ENCODE data around the gene APP.
"Not testable (repeated sequence)": the region's sequence is repeated elsewhere in the genome, so short reads cannot be mapped to it uniquely, and the experiment has no call there.

DNA sequence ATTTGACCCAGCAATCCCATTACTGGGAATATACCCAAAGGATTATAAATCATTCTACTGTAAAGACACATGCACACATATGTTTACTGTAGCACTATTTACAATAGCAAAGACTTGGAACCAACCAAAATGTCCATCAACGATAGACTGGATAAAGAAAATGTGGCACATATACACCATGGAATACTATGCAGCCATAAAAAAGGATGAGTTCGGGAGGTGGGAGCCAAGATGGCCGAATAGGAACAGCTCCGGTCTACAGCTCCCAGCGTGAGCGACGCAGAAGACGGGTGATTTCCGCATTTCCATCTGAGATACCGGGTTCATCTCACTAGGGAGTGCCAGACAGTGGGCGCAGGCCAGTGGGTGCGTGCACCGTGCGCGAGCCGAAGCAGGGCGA is 252.4 kb downstream of the APP start:
- TF ChIP-seq, protein P1, sequence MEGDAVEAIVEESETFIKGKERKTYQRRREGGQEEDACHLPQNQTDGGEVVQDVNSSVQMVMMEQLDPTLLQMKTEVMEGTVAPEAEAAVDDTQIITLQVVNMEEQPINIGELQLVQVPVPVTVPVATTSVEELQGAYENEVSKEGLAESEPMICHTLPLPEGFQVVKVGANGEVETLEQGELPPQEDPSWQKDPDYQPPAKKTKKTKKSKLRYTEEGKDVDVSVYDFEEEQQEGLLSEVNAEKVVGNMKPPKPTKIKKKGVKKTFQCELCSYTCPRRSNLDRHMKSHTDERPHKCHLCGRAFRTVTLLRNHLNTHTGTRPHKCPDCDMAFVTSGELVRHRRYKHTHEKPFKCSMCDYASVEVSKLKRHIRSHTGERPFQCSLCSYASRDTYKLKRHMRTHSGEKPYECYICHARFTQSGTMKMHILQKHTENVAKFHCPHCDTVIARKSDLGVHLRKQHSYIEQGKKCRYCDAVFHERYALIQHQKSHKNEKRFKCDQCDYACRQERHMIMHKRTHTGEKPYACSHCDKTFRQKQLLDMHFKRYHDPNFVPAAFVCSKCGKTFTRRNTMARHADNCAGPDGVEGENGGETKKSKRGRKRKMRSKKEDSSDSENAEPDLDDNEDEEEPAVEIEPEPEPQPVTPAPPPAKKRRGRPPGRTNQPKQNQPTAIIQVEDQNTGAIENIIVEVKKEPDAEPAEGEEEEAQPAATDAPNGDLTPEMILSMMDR (IDR thresholded peaks at IDR 0.05; ENCODE audit: insufficient read depth, low read length, poor library complexity, severe bottlenecking) = not testable (repeated sequence)
- TF ChIP-seq EZH2phosphoT487 (conservative IDR thresholded peaks at IDR 0.05; ENCODE audit: low read length) = not testable (repeated sequence)
